K562 (cell line): ENCODE measurements around the gene TRABD2B. TPM values are rescaled to one million over a fixed set of nuclear protein-coding genes. Genes with fewer than 3 reads are reported as not detected.

Experiments
- ARID4B ChIP-seq: sonication (generic); formaldehyde crosslinking; IDR thresholded peaks from 2 replicates; pipeline ENCODE4 v1.8.0; 2022; ENCODE audit warnings: mild to moderate bottlenecking, missing genetic modification reagents
- ATF6 ChIP-seq: sonication (generic); formaldehyde crosslinking; IDR thresholded peaks from 2 replicates; pipeline ENCODE4 v1.4.0; 2020; ENCODE audit warnings: mild to moderate bottlenecking, missing genetic modification reagents
- CREB1 ChIP-seq, 2 experiments: sonication (generic) in 1 of 2; formaldehyde crosslinking in 1 of 2; IDR thresholded peaks; 2 replicates each; pipeline versions ENCODE4 v1.6.1 to v1.8.0; 2012 to 2022; ENCODE audit warnings: inconsistent platforms in 1 of 2, mild to moderate bottlenecking in 1 of 2, missing genetic modification reagents in 1 of 2, moderate library complexity in 1 of 2
- HMGN3 ChIP-seq: IDR thresholded peaks from 2 replicates; pipeline ENCODE4 v1.6.1; 2011; ENCODE audit warnings: borderline replicate concordance, low read depth, mild to moderate bottlenecking, mixed read lengths, low read length; ENCODE audit not compliant: insufficient read length; ENCODE audit errors: extremely low read depth
- NFIX ChIP-seq: fragments of 250-450 bp; sonication (Bioruptor Pico); IDR thresholded peaks from 2 replicates; pipeline ENCODE4 v1.4.0; 2020; ENCODE audit warnings: low read depth, mild to moderate bottlenecking, moderate library complexity
- POLR3A ChIP-seq: IDR thresholded peaks from 2 replicates; pipeline ENCODE4 v1.6.1; 2011; ENCODE audit warnings: borderline replicate concordance, mild to moderate bottlenecking, moderate library complexity; ENCODE audit not compliant: insufficient read length, insufficient read depth; ENCODE audit errors: extremely low read depth
- UBTF ChIP-seq, 2 experiments: IDR thresholded peaks; 2 replicates each; pipeline ENCODE4 v1.6.1; 2012; ENCODE audit warnings: improper control_type of control experiment in 2 of 2, low read depth in 2 of 2, low read length in 2 of 2, borderline replicate concordance in 1 of 2
- YY1 ChIP-seq, 3 experiments: IDR thresholded peaks; 2 replicates each; pipeline ENCODE4 v1.6.1; 2011; ENCODE audit warnings: low read length in 2 of 3, mild to moderate bottlenecking in 2 of 3, moderate library complexity in 2 of 3, borderline replicate concordance in 1 of 3, control low read depth in 1 of 3, low read depth in 1 of 3; ENCODE audit not compliant: insufficient read depth in 3 of 3, insufficient replicate concordance in 2 of 3, control insufficient read depth in 1 of 3, insufficient read length in 1 of 3; ENCODE audit errors: extremely low read depth in 1 of 3
- ZBTB5 ChIP-seq: fragments of 450-650 bp; IDR thresholded peaks from 2 replicates; pipeline ENCODE4 v1.6.1; 2017; ENCODE audit warnings: antibody characterized with exemption
- ZNF395 ChIP-seq: fragments of 200-800 bp; sonication (Bioruptor generic); IDR thresholded peaks from 2 replicates; pipeline ENCODE4 v1.6.1; 2017; ENCODE audit warnings: missing genetic modification characterization, missing compliant biosample characterization
- ZNF695 ChIP-seq: fragments of 450-650 bp; formaldehyde crosslinking; IDR thresholded peaks from 2 replicates; pipeline ENCODE4 v1.4.0; 2020; ENCODE audit warnings: mild to moderate bottlenecking, moderate library complexity
- ZNF77 ChIP-seq: fragments of 250-450 bp; sonication (Bioruptor Pico); IDR thresholded peaks from 2 replicates; pipeline ENCODE4 v1.5.0; 2020
- polyA plus RNA-seq, 8 experiments: library from polyadenylated mRNA; depleted of rRNA in 4 of 8; stranded (reverse) in 5 of 8; unstranded in 3 of 8; fragments of >200 nt; fragmentation: Nextera tagmentation in 2 of 8; fragmentation: Illumina TruSeq in 1 of 8; extraction: Ambion mirVana in 2 of 8; extraction: Trizol in 1 of 8; gene quantifications; 2 replicates each; pipeline versions ENCODE4 v1.2.1 to v1.2.3, GENCODE V29; 2011 to 2014; ENCODE audit warnings: inconsistent platforms in 1 of 8, missing spikeins in 1 of 8
- total RNA-seq, 7 experiments: library from RNA; depleted of rRNA in 6 of 7; stranded (reverse); fragments of >200 nt in 6 of 7; fragmentation: Illumina TruSeq in 2 of 7; extraction: Trizol in 2 of 7; gene quantifications; 2 replicates each; pipeline versions ENCODE4 v1.2.1 to v1.2.3, GENCODE V29; 2011 to 2021; ENCODE audit warnings: low replicate concordance in 1 of 7

TRABD2B gene
- total and polyA plus RNA-seq, 9 of the 15 experiments (the other 6 are each of a cell fraction or from before 2014, with no cell fraction given) = not detected

- no peak for TF ChIP-seq UBTF (IDR thresholded peaks at IDR 0.05; ENCODE audit: borderline replicate concordance in 1 of 2, low read depth in 2 of 2, low read length in 2 of 2)
- TF ChIP-seq ZNF77 (CRISPR knock-in tag) = no peak
- TF ChIP-seq ZNF695 (CRISPR knock-in tag) = no peak
- TF ChIP-seq ZBTB5 = no peak
- no peak for TF ChIP-seq HMGN3
- TF ChIP-seq ZNF395 = peak; percentile 69; the same call in 1 of the 2 replicates
- no peak for TF ChIP-seq YY1 (IDR thresholded peaks at IDR 0.05; ENCODE audit: borderline replicate concordance in 1 of 3, control insufficient read depth in 1 of 3, extremely low read depth in 1 of 3, insufficient read depth in 3 of 3, insufficient read length in 1 of 3, insufficient replicate concordance in 2 of 3, low read depth in 1 of 3, low read length in 2 of 3)
- no peak for TF ChIP-seq ATF6 (CRISPR knock-in tag)
- TF ChIP-seq ARID4B (CRISPR knock-in tag) = no peak
- no peak for TF ChIP-seq CREB1 (IDR thresholded peaks at IDR 0.05)
- no peak for TF ChIP-seq CREB1 (CRISPR knock-in tag; IDR thresholded peaks at IDR 0.05)
- no peak for TF ChIP-seq POLR3A
- TF ChIP-seq NFIX (CRISPR knock-in tag) = no peak
Measured at GRCh38 chr1:47921935-47922415, 75.2 kb downstream of the TRABD2B start (continued).
